HG03039 (cell line): ENCODE data around the gene SPDYC.

Source experiments
- ATAC-seq: cut with Tn5 transposase; IDR thresholded peaks from one replicate; pipeline ENCODE4 v1.9.1; 2021; ENCODE audit warnings: mild to moderate bottlenecking, moderate library complexity; ENCODE audit not compliant: unreplicated experiment

SPDYC gene

DNA sequence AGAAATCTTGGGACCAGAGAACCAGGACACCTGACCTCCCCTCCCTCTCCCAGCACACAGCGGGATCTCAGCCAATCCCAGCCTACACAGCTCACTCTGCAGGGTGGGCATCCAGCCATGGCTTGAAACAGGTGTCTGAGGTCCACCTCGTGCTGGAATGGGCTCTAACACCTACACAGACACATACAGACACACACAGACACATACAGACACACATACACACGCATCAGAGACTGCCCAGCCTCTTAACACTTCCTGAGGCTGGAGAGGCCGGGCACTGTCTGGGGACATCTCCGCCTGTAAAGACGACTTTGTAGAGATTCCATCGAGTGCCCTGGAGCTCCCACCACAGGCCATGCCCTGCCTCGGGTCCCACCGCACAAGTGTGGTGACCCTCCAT lies 48.4 kb downstream of the SPDYC start:
- ATAC-seq: no peak

DNA sequence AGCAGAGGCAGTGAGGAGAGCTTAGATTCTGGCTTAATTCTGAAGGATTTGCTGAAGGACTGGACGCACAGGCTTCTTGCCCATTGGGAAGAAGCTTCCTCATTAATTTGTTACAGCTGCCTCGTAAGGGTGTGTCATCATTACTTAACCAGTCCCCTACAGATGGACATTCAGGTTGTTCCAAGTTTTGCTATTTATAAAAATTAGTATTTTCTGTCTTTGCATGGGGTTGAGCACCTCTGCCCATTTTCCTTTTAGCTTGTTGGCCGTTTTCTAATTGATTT lies 49.8 kb downstream of the SPDYC start:
- ATAC-seq: no peak

DNA sequence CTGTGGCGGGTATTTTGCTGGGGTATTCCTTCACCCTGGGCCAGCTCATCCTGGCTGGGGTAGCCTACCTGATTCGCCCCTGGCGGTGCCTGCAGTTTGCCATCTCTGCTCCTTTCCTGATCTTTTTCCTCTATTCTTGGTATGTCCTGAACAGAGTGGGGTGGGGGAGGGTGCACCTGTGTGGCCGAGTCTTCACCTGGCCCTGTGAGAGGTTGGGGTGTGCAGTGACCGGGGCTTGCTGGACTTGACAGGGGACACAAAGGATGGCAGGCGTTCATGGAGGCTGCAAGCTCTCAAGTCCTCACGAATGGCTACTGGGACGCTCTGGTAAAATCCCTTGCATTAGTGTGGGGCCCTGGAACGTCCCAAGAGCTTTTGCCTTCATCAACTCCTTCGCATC lies 51.0 kb downstream of the SPDYC start:
- ATAC-seq: no peak
